Measurements from ENCODE around the gene STK17A.
"Not testable (repeated sequence)": the region's sequence is repeated elsewhere in the genome, so short reads cannot be mapped to it uniquely, and the experiment has no call there.

STK17A gene

DNA sequence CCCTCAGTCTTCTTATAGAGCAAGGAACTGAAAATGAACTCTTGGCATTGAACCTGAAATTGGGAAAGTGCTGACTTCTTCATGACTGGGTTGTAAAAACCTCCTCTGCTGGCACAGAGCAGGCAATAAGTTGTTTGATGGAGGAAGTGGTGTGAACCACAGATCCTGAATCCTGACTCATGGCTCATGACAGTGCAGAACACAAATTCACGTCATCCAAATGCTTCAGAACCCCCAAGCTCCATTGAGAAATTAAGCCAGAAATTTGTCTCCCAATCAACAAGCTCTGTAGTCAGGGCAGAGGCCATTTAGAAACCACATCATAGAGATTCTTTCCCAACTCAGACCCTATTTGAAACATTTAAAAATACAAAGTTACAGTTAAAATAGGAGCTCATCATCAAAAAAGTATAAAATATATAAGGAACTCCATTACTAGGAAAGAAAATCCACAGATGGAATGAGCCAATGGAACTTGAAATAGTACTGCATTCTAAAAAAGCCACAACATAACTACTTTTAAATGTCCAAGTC lies 10.3 kb upstream of the STK17A start:
- H3K4me1 ChIP-seq: peaks cover 6% of the 10 kb centered on the region; the same call in 1 of the 2 replicates
- DNase-seq: no peak
- H3K27me3 ChIP-seq: no peaks in the 10 kb centered on the region
- TF ChIP-seq, protein P1, sequence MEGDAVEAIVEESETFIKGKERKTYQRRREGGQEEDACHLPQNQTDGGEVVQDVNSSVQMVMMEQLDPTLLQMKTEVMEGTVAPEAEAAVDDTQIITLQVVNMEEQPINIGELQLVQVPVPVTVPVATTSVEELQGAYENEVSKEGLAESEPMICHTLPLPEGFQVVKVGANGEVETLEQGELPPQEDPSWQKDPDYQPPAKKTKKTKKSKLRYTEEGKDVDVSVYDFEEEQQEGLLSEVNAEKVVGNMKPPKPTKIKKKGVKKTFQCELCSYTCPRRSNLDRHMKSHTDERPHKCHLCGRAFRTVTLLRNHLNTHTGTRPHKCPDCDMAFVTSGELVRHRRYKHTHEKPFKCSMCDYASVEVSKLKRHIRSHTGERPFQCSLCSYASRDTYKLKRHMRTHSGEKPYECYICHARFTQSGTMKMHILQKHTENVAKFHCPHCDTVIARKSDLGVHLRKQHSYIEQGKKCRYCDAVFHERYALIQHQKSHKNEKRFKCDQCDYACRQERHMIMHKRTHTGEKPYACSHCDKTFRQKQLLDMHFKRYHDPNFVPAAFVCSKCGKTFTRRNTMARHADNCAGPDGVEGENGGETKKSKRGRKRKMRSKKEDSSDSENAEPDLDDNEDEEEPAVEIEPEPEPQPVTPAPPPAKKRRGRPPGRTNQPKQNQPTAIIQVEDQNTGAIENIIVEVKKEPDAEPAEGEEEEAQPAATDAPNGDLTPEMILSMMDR (IDR thresholded peaks at IDR 0.05; ENCODE audit: low read depth, low read length): no peak
- H3K9me3 ChIP-seq: no peaks in the 10 kb centered on the region
- no peak overlapping the region for H3K4me3 ChIP-seq (ENCODE audit: low read depth, low read length)
- no peaks in the 10 kb centered on the region for H3K36me3 ChIP-seq

DNA sequence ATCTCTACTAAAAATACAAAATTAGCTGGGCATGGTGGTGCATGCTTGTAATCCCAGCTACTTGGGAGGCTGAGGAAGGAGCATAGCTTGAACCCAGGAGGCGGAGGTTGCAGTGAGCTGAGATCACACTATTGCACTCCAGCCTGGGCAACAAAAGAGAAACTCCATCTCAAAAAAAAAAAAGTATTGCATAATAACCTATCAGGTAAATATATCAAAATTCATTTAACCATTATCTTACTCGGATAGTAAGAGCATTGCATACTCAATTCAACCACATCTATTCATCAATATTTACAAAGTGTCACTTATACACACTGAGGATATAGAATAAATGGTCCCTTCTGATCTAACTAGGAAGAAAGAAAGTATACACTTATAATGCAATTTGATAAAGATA lies 9.1 kb upstream of the STK17A start:
- not testable (repeated sequence) for H3K36me3 ChIP-seq, H3K4me1 ChIP-seq, DNase-seq

DNA sequence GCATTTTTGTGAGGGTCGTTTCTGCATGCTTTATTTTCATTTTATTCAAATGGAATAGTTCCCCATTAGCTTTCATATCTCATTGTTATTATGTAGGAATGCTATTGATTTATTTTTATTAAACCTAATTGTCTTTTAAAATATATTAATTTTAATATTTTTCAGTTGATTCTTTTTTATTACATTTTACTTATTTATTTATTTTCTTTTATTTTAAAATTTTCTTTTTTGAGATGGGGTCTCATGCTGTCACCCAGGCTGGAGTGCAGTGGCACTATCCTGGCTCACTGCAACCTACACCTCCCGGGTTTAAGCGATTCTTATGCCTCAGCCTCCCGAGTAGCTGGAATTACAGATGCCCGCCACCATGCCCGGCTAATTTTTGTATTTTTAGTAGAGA lies 7.4 kb upstream of the STK17A start:
- DNase-seq: no peak
- H3K4me3 ChIP-seq (ENCODE audit: low read depth, low read length): no peak overlapping the region
- no peaks in the 10 kb centered on the region for H3K4me1 ChIP-seq
- no peaks in the 10 kb centered on the region for H3K27me3 ChIP-seq
- TF ChIP-seq, protein P1 (IDR thresholded peaks at IDR 0.05; ENCODE audit: low read depth, low read length): no peak
- no peaks in the 10 kb centered on the region for H3K9me3 ChIP-seq
- H3K36me3 ChIP-seq: no peaks in the 10 kb centered on the region

More for the DNA sequence above, 9.1 kb upstream of the STK17A start:
- H3K27me3 ChIP-seq; H3K4me3 ChIP-seq (ENCODE audit: low read depth, low read length); H3K9me3 ChIP-seq: not testable (repeated sequence)

DNA sequence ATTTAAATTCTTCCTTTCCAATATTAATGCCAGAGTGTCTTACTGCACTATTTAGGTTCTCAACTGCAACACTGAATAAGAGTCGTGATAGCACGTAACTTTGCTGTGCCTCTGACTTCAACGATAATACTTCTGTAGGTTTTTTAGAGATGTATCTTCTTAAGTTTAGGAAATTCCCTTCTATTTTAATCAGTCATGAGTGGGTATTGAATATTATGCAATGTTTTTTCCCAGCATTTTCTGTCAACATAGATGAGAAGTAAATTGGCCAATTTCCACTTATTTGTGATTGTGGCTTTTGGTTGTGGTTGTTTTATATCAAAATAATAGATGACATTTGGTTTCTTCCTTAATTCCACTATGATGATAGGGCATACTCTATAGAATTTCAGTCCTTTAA lies 6.7 kb upstream of the STK17A start:
- TF ChIP-seq, protein P1 (IDR thresholded peaks at IDR 0.05; ENCODE audit: low read depth, low read length): no peak

DNA sequence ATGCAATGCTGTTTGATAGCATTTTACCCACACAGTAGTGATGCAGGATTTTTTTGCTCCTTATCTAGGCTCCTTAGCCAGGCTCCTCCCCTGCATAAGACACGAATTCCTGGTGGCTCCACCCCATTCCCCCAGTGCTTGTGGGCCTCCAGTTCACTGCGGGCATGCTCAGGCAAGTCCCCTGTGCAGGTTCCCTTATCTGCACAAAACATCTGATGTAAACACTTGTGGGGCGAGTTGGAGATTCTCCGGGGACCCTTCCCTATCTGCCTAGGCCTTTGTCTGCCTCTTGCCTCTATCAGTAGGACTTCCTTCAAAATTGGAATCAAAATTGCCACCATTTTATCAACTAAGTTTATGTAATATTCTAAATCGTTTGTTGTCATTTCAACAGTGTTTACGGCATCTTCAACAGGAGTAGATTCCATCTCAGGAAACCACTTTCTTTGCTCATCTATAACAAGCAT lies 5.4 kb upstream of the STK17A start:
- no peaks in the 10 kb centered on the region for H3K9me3 ChIP-seq
- 0 out of 2 replicates have a peak, but pooled peaks cover 3% of the 10 kb centered on the region for H3K27me3 ChIP-seq
- H3K36me3 ChIP-seq: no peaks in the 10 kb centered on the region
- DNase-seq: no peak
- no peaks in the 10 kb centered on the region for H3K4me1 ChIP-seq
- TF ChIP-seq, protein P1 (IDR thresholded peaks at IDR 0.05; ENCODE audit: low read depth, low read length): no peak
- H3K4me3 ChIP-seq (ENCODE audit: low read depth, low read length): no peak overlapping the region

More for the DNA sequence above, 6.7 kb upstream of the STK17A start:
- Histone ChIP-seq H3K27me3 (0 out of 2 replicates have a peak, but pooled peaks cover 3% of the 10 kb centered on the region), H3K4me1 (no peaks in the 10 kb centered on the region), H3K9me3 (no peaks in the 10 kb centered on the region), H3K36me3 (no peaks in the 10 kb centered on the region), H3K4me3 (ENCODE audit: low read depth, low read length) (no peak overlapping the region)
- DNase-seq: no peak

DNA sequence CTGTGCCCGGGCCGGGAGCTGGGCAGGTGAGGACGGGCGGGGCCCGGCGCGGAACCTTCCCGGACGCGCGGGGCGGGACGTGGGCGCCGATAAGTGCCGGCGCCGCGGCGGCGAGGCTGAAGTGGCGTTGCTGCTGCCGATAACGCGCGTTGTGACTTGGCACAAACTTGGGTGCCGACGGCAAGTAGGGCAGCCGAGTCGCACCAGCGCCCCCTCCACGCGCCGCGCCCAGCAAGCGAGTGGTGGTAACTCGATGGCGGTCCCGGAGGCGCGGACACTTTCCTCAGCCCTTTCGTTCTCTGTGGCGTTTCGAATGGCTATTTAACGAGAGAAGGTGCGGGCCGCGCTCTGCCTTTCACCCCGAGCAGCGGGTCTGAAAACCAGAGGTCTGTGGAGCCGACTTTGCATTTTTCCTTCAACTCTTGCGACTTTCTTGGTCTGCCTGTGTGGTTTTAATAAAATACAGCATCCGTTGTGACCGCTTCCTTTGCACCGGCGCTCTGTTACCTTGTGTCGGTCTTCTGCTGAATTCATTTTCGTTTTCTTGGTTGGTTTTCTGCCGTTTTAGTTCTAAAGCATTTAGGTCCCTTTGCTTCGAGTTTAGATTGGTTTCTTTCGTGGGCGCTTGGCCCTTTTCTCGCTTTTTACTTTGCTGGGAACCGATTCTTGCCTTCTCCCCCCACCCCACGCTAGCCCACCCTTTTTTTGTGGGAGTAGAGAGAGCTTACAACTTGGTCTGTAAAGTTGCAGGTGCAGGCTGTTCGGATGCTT lies 701 bp downstream of the STK17A start:
- peak; percentile 77 for DNase-seq
- no peaks in the 10 kb centered on the region for H3K4me1 ChIP-seq
- TF ChIP-seq, protein P1 (IDR thresholded peaks at IDR 0.05; ENCODE audit: low read depth, low read length): peak; percentile 30
- H3K9me3 ChIP-seq: no peaks in the 10 kb centered on the region
- no peaks in the 10 kb centered on the region for H3K36me3 ChIP-seq
- 0 out of 2 replicates have a peak, but pooled peaks cover 3% of the 10 kb centered on the region for H3K27me3 ChIP-seq
- peak overlapping the region; percentile 85 for H3K4me3 ChIP-seq (ENCODE audit: low read depth, low read length)

All from BE2C (cell line).